Esophagus mucosa (tissue), 1 donor: ENCODE measurements around the gene CHD9. TPM values are rescaled to one million over a fixed set of nuclear protein-coding genes. Genes with fewer than 3 reads are reported as not detected.
A peak's percentile ranks its signal among the peaks of the same experiment; 100 is the strongest.
"Not testable (repeated sequence)": the region's sequence is repeated elsewhere in the genome, so short reads cannot be mapped to it uniquely, and the experiment has no call there.

ENCODE experiments used
- ATAC-seq: fragments of 200-7000 bp; cut with Tn5 transposase; one replicate; pipeline ENCODE4 v1.9.1; 2020
- total RNA-seq: library from RNA; stranded (reverse); gene quantifications from one replicate; pipeline ENCODE4 v1.2.4, GENCODE V29; 2023
- donor health status: DM: yes; HTN: yes; CAD: no.

Gene CHD9
- total RNA-seq, 1 donor from 2014 or later: 39.3 TPM

GRCh38 chr16:53211253-53211652 lies 156.5 kb downstream of the CHD9 start:
- no peak for ATAC-seq

GRCh38 chr16:53212893-53213223 lies 158.1 kb downstream of the CHD9 start:
- no peak for ATAC-seq

- ATAC-seq: no peak
Measured at GRCh38 chr16:53213542-53213941, 158.8 kb downstream of the CHD9 start.

GRCh38 chr16:53216798-53217197 lies 162.0 kb downstream of the CHD9 start:
- ATAC-seq: no peak

- ATAC-seq: no peak
Measured at GRCh38 chr16:53219371-53219770, 164.6 kb downstream of the CHD9 start.

- peak; percentile 53 for ATAC-seq
Measured at GRCh38 chr16:53219795-53220454, 165.1 kb downstream of the CHD9 start.

- no peak for ATAC-seq
Measured at GRCh38 chr16:53220585-53220984, 165.8 kb downstream of the CHD9 start.

GRCh38 chr16:53224951-53225533 lies 170.3 kb downstream of the CHD9 start:
- ATAC-seq: peak; percentile 80

GRCh38 chr16:53232826-53233529 lies 178.2 kb downstream of the CHD9 start:
- peak; percentile 52 for ATAC-seq

- no peak for ATAC-seq
Measured at GRCh38 chr16:53234836-53235235, 180.0 kb downstream of the CHD9 start.

- ATAC-seq: no peak
Measured at GRCh38 chr16:53235851-53236250, 181.1 kb downstream of the CHD9 start.

GRCh38 chr16:53249331-53249730 lies 194.5 kb downstream of the CHD9 start:
- ATAC-seq: no peak

GRCh38 chr16:53257001-53257400 lies 202.2 kb downstream of the CHD9 start:
- ATAC-seq: no peak

- no peak for ATAC-seq
Measured at GRCh38 chr16:53258809-53259208, 204.0 kb downstream of the CHD9 start.

GRCh38 chr16:53261276-53261675 lies 206.5 kb downstream of the CHD9 start:
- ATAC-seq: no peak

- ATAC-seq: no peak
Measured at GRCh38 chr16:53262645-53263044, 207.9 kb downstream of the CHD9 start.

- no peak for ATAC-seq
Measured at GRCh38 chr16:53266156-53266555, 211.4 kb downstream of the CHD9 start.

GRCh38 chr16:53278498-53278897 lies 223.7 kb downstream of the CHD9 start:
- not testable (repeated sequence) for ATAC-seq

- ATAC-seq: no peak
Measured at GRCh38 chr16:53281280-53281679, 226.5 kb downstream of the CHD9 start.

GRCh38 chr16:53281859-53282258 lies 227.1 kb downstream of the CHD9 start:
- no peak for ATAC-seq

- no peak for ATAC-seq
Measured at GRCh38 chr16:53282328-53282727, 227.5 kb downstream of the CHD9 start.

- ATAC-seq: peak; percentile 50
Measured at GRCh38 chr16:53282975-53283946, 228.5 kb downstream of the CHD9 start.

- no peak for ATAC-seq
Measured at GRCh38 chr16:53285236-53285635, 230.4 kb downstream of the CHD9 start.
